SK-N-MC (cell line): ENCODE measurements around the gene RASL12.

Source experiments
- EZH2 ChIP-seq: fragments of 200-600 bp; sonication (generic); IDR thresholded peaks from one replicate; pipeline ENCODE4 v1.6.1; 2017; ENCODE audit warnings: antibody characterized with exemption
- FOXP2 ChIP-seq: optimal IDR thresholded peaks from 2 replicates; pipeline ENCODE3; 2011; ENCODE audit warnings: mild to moderate bottlenecking, moderate library complexity; ENCODE audit not compliant: insufficient read depth; ENCODE audit errors: extremely low read length, control extremely low read depth
- POLR2AphosphoS5 ChIP-seq: IDR thresholded peaks from 2 replicates; pipeline ENCODE4 v1.6.1; 2012; ENCODE audit warnings: mild to moderate bottlenecking, low read depth, low read length, borderline replicate concordance

GRCh38 chr15:65038836-65039235 is 29.0 kb downstream of the RASL12 start:
- no peak for TF ChIP-seq POLR2AphosphoS5
- TF ChIP-seq EZH2: no peak
- TF ChIP-seq FOXP2: no peak
